Head of caudate nucleus (tissue), 42 donors: ENCODE results near the gene SELENOO.

ENCODE experiments used
- DNase-seq, 42 donors: peaks; one replicate each; pipeline versions ENCODE4 v3.0.0 to v3.0.0-alpha.2; 2020 to 2021; ENCODE audit warnings: mixed read lengths in 7 of 42
- intact Hi-C: fragments of 100-400 bp; cut with DNase I; formaldehyde crosslinking; loops from one replicate; pipeline ENCODE4 v1.15.0; 2022

The SELENOO gene

GRCh38 chr22:50180727-50181521, 19.9 kb upstream of the SELENOO start:
- intact Hi-C loops, result no loop called here
- DNase-seq, result peak in 4 of 42 donors; percentile 3 to 36 (median 16)

DNA sequence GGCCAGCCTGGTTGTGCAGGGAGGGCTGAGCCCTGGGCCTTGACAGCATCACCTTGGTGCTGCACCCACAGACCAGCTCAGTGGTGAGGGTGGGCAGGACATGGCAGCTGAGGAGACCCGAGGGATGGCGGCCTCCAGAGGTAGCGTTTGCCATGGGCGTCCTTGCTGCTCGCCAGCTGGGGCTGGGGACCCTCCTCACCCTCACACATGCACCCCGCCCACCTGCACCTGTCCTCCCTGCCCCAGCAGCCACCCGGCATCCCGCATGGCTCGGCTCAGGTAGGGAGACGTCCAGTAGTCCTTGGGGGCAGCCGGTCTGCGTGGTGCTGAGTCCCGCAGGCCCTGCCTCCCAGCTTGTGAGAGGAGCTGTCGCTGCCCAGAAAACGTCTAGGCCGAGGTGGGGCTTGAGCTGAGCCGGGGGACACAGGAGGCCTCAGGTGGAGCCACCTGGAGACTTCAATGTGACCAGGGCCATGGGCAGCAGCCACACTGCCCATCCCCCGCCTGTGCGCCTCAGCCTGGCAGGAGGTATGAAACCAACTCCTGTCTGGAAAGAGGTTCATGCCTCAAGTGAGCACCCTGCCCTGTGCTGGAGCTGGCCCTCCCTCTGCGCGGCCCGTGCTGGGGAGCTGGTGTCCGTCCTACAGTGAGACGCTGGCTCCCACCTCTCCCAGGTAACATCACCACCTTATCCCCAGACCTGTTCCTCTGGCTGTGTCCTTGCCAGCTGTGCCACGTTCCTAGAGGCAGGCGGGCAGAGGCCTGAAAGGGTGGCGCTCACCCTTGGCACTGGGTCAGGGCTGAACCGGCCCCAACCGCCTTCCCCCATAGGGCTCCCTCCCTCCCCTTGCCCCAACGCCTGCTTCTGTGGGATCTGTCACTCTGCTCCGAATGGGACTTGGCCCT, 18.4 kb upstream of the SELENOO start:
- peak in 3 of 42 donors; percentile 6 to 28 (median 17) for DNase-seq
- intact Hi-C loops, result no loop called here

DNA sequence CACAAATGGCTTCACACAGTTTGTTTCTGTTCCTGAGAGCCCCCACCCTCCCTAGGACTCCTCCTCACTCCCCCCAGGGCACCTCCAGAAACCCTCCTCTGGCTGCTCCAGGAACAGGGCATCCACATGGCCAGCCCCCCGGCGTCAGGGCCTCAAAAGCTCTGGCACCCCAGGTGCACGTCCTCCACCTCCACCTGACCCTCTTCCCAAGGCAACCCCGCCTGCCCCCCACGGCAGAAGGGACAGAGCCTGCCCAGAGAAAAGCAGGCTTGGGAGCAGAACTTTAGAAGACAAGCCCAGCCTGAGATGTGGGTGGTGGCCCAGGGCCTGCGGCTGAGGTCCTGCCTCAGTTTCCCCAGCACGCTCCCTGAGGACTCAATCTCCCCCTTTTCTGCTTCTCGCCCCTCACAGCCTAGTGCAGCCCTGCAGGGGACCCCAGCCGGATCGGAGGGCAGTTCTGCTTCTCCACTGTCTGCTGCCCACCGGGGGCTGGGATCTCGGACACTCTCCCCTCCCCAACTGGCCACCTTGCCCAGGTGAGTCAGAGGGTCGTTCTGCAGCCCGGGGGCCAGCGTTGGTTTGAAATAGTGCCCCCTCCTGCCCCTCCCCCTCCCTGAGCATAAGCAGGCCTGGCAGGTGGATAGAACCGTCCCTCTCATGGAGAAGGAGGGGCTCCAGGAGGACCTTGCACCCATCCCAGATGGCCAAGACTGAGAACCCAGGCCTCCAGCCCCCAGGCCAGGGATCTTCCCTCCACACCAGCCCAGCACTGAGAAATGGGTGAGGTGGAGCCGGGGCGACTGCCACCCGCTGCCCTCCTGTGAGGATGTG, 17.5 kb upstream of the SELENOO start:
- intact Hi-C loops, result no loop called here
- DNase-seq, result peak in 1 of 42 donors; percentile 3

GRCh38 chr22:50184004-50184901, 16.6 kb upstream of the SELENOO start:
- DNase-seq, result peak in 16 of 42 donors; percentile 31 to 71 (median 54)
- intact Hi-C loops, result no loop called here

- intact Hi-C loops, result no loop called here
- no peak for DNase-seq
These were observed 15.9 kb upstream of the SELENOO start for GRCh38 chr22:50184902-50185374.

- intact Hi-C loops, result no loop called here
- peak; percentile 59 to 96 (median 91) for DNase-seq
These were observed 15.3 kb upstream of the SELENOO start, which contains the start of gene TRABD for GRCh38 chr22:50185375-50186087. Gene TRABD, plus strand, starts transcription at chr22:50185913. Its CDS starts 7,148 bp downstream, at chr22:50193061.

DNA sequence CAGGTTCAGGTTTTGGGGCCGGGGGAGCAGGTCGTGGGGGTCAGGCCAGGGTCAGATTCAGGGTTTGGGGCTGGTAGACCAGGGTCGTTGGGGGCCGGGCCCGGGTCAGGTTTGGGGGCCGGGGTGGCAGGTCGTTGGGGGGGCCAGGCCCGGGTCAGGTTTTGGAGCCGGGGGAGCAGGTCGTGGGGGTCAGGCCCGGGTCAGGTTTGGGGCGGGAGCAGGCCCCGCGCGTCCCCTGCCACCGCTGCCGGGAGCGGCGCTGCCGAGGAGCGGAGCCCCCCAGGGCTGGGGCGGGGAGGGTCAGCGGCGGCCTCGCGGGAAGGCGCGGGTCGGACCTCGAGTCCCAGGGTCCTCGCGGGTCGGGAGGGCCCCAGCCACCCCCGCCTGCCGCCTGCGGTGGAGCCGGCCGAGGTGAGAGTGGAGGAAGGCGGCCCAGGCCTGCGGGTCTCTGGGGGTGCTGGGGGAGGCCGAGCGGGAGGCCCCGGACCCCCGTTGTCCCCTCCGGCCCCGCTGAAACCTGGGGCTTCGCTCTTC, 14.6 kb upstream of the SELENOO start:
- intact Hi-C loops, result no loop called here
- DNase-seq, result peak in 1 of 42 donors; percentile 51

DNA sequence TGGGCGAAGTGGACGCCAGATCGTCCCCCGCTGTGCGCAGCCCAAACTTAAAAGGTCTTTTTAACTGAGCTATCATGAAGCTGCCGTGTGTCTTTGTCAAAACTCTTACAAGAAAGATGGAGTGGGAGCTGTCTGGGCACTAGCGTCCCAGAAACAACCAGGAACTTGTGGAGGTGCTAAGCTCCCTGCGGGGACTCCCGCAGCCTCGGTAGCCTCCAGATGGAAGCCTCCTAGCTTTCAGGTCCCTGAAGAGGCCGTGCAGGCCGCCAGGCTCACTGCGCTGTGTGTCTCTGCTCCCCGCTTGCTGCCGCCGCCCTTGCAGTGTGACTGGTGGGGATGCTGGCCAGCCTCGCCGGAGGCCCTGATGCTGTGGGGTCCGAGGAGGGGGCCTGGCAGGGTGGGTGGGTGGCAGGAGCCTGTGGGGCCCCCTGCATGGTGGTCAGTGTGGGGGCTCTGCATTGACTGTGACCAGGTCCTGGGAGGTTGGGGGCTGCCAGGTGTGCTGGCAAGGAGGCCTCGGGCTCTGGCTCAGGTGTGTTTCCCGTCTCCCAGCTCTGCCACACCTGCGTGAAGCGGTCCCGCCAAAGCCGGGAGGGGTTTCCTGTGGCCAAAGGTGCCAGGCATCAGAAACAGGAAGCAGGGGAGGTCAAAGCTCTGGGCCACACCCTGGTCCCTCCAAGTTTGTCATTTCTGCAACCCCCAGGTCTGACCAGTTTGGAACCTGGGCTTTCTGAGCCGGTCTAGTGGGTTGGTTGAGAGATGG, 13.9 kb upstream of the SELENOO start:
- peak in 1 of 42 donors; percentile 4 for DNase-seq
- intact Hi-C loops, result no loop called here

DNA sequence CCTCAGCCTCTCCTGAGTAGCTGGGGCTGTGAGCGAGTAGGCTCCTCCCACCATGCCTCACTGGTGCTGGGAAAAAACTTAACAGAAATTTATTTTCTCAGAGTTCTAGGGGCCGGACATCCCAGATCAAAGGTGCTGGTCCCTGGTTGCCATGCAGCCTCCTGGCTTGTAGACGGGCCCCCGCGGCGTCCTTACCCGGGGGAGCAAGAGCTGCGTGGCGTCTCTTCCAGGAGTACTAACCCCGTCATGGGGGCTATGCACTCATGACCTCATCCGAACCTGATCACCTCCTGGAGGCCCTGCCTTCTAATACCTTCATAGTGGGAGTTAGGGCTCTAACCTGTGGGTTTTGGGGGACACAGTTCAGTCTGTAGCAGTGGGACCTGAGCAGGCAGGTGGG, 12.5 kb upstream of the SELENOO start:
- peak in 1 of 42 donors; percentile 3 for DNase-seq
- intact Hi-C loops, result no loop called here

GRCh38 chr22:50189184-50189848, 11.5 kb upstream of the SELENOO start:
- no peak for DNase-seq
- intact Hi-C loops, result no loop called here

GRCh38 chr22:50189849-50190181, 11.0 kb upstream of the SELENOO start:
- no peak for DNase-seq
- intact Hi-C loops, result loop anchor here (10.0 kb wide), 1 partner anchor 225 kb away; the partner anchor contains the start of gene PIM3

DNA sequence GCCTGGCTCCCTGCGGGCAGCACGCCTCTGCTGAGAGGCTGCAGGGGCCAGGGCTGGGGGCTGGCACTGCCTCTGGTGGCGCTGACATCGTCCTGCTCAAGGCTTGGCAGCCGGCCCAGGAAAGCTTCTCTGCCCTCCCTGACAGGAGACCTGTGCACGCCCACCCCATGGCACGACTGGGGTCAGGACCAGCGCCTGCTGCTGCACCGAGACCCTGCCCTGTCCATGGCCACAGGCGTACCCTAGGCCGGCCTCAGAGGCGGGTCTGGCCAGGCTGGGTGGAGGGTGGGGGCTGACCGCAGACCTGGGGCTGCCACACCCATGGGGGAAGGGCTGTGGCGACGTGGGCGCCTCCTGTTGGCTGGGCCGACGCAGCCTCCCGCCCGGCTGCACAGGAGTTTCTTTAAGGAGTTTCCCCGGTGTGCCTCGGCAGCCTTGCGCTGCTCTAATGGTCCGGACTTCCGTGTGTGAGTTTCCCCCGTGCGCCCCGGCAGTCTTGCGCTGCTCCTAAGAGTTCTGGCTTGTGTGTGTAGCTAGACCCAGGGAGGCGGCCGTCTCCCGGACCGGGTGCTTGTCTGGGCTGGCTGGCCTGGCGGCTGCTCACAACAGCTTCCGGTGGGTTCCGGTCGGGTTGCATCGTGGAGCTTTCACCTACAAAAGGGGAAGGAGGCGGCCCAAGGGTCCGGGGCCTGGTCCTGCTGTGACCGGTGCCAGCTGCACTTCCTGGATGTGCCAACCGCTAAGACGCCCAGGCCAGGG, 10.4 kb upstream of the SELENOO start:
- DNase-seq, result peak in 18 of 42 donors; percentile 32 to 75 (median 54)
- intact Hi-C loops, result loop anchor here (10.0 kb wide), 1 partner anchor 226 kb away; the partner anchor contains the start of gene PIM3

- DNase-seq, result peak in 6 of 42 donors; percentile 2 to 70 (median 33)
- intact Hi-C loops, result loop anchor here (10.0 kb wide), 1 partner anchor 226 kb away; the partner anchor contains the start of gene PIM3
These were observed 9.7 kb upstream of the SELENOO start for GRCh38 chr22:50190941-50191741.
